Tibial artery (tissue), 4 donors: Measurements from ENCODE around the gene S100A9.
A peak's percentile ranks its signal among the peaks of the same experiment; 100 is the strongest.

Source experiments
- DNase-seq, 2 donors: peaks; one replicate each; pipeline ENCODE4 v3.0.0-alpha.2; 2019
- H3K27ac ChIP-seq, 2 donors: fragments of 200-600 bp; sonication (generic) in 1 of 2; 1 replicate in 1 of 2; 2 replicates in 1 of 2; pipeline ENCODE4 v1.5.1; 2018 to 2019; ENCODE audit warnings: mild to moderate bottlenecking in 1 of 2
- H3K27me3 ChIP-seq, 2 donors: fragments of 200-600 bp; sonication (generic) in 1 of 2; one replicate each; pipeline versions ENCODE4 v1.5.1 to v1.6.0; 2016 to 2019
- H3K36me3 ChIP-seq, 3 donors: fragments of 200-600 bp; sonication (generic) in 2 of 3; one replicate each; pipeline ENCODE4 v1.5.1; 2016 to 2019; ENCODE audit warnings: mild to moderate bottlenecking in 2 of 3
- H3K4me1 ChIP-seq, 4 donors: fragments of 200-600 bp; sonication (generic) in 2 of 4; 1 replicate in 3 of 4; 2 replicates in 1 of 4; pipeline ENCODE4 v1.5.1; 2016 to 2019
- H3K4me3 ChIP-seq, 2 donors: fragments of 200-600 bp; sonication (generic) in 1 of 2; 1 replicate in 1 of 2; 2 replicates in 1 of 2; pipeline ENCODE4 v1.5.1; 2018 to 2019; ENCODE audit warnings: mild to moderate bottlenecking in 2 of 2
- H3K9me3 ChIP-seq, 3 donors: fragments of 200-600 bp; sonication (generic) in 1 of 3; one replicate each; pipeline ENCODE4 v1.5.1; 2016 to 2019
- CTCF ChIP-seq, 2 experiments: fragments of 200-600 bp in 1 of 2; fragments of 450-650 bp in 1 of 2; IDR thresholded peaks; one replicate each; pipeline ENCODE4 v1.5.1; 2017 to 2019; ENCODE audit warnings: antibody characterized with exemption in 2 of 2, mild to moderate bottlenecking in 1 of 2, moderate library complexity in 1 of 2
- intact Hi-C: fragments of 100-400 bp; cut with DNase I; formaldehyde crosslinking; loops from one replicate; pipeline ENCODE4 v1.15.0; 2023; ENCODE audit warnings: low total_unique reads

The S100A9 gene

DNA sequence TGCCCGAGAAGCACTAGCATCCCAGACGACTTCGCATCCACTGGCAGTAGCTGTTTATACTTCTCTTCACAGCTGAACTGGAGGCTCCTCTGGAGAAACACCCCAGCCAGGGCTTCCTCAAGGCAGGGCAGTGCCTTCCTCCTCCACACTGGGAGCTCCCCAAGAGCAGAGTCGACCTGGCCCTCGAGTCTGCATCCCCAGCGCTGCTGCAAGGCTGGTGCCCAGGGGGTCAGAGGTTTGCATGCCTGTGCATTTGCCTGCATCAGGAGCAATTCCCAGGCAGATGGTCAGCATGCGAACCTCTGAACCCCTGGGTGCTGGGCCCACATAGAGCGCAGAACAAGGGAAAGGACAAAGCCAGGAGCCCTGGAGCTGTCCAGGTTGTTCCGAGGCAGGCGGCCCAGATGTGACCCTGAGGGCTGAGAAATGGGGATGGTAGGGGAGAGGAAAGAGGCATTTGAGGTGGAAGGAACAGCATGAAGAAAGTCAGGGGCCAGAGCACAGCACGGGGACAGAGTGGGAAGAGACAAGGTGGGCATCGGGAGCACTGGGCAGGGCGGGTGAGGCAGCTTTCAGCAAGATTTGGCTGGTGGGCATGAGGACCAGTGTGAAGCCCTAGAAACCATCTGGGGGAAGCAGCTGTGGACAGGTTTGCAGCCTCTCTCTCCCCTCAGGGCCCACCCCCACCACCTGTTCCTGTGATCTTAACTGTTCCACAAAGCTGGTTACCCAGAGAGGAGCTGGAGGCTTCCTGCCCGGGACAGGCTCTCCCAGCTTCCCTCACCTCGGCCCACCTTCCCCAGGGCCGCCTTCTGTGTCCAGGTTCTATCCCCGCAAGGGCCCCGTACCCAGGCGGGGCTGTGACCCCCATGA, 39.6 kb downstream of the S100A9 start:
- H3K36me3 ChIP-seq = no peaks in the 10 kb centered on the region
- no peaks in the 10 kb centered on the region for H3K4me1 ChIP-seq
- intact Hi-C loops = no loop called here
- H3K27ac ChIP-seq = no peak overlapping the region
- no peaks in the 10 kb centered on the region for H3K9me3 ChIP-seq
- peak in 1 of 2 donors; percentile 51 for DNase-seq
- no peak for TF ChIP-seq CTCF (IDR thresholded peaks at IDR 0.05)
- peaks cover 0 to 14% of the 10 kb centered on the region in 2 donors for H3K27me3 ChIP-seq
- H3K4me3 ChIP-seq = no peak overlapping the region

DNA sequence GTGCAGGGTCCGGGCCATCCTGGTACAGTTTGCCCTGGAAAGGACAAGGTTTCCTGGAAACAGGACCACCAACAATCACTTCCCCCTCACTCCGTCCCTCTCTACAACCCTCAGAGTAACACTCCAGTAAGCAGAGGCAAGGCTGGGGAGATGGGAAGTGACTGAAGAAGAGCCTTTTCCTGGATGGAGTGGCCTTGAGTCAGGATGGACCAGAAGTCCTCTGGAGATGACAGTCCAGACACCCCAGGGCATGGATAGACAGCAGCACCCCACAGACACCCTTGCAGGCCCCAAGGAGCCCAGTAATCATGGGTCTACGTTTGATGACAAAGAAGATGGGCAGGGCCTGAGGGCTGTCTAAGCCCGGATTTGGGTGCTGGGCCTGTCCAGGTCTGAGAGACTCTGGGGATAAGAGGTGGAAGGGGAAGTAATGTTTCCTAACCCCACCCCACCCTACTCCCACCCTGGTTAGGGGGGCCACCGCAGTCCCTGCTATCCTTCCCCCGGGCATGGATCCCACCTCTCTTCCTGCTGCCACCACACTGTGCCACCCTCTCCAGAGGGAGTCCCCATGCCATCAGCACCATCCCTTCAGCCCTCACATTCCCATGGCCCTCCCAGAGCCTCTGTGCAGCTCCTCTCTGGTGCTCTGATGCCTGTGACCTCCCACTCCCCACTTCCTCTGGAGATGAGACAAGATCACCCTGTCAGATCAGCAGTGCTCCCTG, 40.4 kb downstream of the S100A9 start:
- Histone ChIP-seq H3K27ac (no peak overlapping the region), H3K36me3 (no peaks in the 10 kb centered on the region), H3K27me3 (peaks cover 0 to 14% of the 10 kb centered on the region in 2 donors), H3K9me3 (no peaks in the 10 kb centered on the region), H3K4me1 (no peaks in the 10 kb centered on the region), H3K4me3 (no peak overlapping the region)
- intact Hi-C loops = no loop called here
- no peak for TF ChIP-seq CTCF (IDR thresholded peaks at IDR 0.05)
- DNase-seq = peak in 1 of 2 donors; percentile 48

DNA sequence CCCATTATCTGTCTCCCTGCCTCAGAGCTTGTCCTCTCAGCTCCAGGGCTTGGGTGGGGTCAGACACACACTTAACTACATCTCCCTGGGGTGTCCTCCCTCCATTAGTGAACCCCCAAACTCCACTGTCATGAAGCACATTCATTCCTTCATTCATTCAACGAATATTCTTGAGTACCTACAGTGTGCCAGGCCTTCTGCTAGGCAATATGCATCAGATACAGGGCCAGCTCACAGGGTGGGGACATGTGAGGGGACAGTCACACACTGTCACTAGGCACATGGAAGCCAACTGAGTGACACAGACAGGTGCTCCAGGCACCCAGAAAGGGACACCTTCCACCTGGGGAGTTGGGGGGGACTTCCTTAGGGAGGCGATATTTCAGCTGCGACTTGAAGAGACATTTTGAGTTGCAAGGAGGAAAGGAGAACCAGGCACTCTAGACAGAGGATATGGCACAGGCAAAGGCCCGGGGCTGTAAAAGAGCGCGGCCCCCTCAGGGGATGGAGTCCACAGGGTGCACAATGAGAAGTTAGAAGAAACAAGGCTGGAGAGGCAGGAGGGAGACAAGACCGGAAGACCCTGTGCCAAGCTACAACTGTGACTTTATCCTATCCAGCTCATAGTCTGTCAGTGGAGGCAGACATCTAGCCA, 41.9 kb downstream of the S100A9 start:
- H3K9me3 ChIP-seq = no peaks in the 10 kb centered on the region
- no peaks in the 10 kb centered on the region for H3K36me3 ChIP-seq
- intact Hi-C loops = no loop called here
- no peak for TF ChIP-seq CTCF (IDR thresholded peaks at IDR 0.05)
- peaks cover 0 to 14% of the 10 kb centered on the region in 2 donors for H3K27me3 ChIP-seq
- H3K27ac ChIP-seq = no peak overlapping the region
- no peak overlapping the region for H3K4me3 ChIP-seq
- no peaks in the 10 kb centered on the region for H3K4me1 ChIP-seq
- DNase-seq = no peak

DNA sequence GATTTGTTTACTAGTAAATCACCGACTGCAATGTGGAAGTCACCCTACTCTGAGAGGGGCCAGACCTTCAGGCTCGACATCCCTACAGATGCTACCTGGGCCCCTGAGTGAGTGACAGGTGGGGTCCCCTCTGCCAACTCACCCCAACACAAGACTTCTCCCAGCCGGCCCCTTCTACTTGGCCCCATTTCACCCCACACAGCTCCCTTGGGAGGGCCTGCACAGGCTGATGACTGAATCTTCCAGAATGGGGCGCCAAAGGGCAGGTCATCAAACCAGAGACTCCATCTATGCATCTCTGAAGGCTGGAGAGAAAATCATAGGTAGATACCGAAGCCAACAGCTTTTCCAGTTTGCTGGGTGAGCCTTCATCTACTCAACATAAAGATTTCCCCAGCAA, 42.6 kb downstream of the S100A9 start:
- no peaks in the 10 kb centered on the region for H3K36me3 ChIP-seq
- H3K4me1 ChIP-seq = no peaks in the 10 kb centered on the region
- H3K4me3 ChIP-seq = no peak overlapping the region
- intact Hi-C loops = no loop called here
- H3K9me3 ChIP-seq = no peaks in the 10 kb centered on the region
- no peak overlapping the region for H3K27ac ChIP-seq
- DNase-seq = peak in 1 of 2 donors; percentile 21
- no peak for TF ChIP-seq CTCF (IDR thresholded peaks at IDR 0.05)
- H3K27me3 ChIP-seq = peaks cover 0 to 14% of the 10 kb centered on the region in 2 donors

DNA sequence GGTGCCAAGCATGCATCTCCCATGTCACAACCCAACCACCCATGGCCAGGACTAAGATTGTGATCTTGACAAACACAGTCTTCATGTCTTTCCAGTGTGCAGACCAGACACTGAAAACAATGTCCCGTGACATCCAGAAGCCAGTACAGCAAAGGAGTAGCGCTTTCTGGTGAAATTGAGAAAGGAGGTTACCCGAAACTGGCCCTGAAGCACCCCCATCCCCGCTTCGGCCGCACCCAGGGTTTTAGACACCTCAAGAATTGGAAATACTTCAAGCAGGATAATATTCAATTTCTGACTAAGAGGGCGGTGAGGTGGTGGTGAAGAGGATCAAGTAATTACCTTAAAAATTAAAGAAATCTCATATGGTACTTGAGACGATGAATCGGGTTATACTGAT, 43.8 kb downstream of the S100A9 start:
- Histone ChIP-seq H3K36me3 (no peaks in the 10 kb centered on the region), H3K27ac (no peak overlapping the region), H3K4me1 (no peaks in the 10 kb centered on the region), H3K27me3 (peaks cover 0 to 9% of the 10 kb centered on the region in 2 donors), H3K4me3 (no peak overlapping the region), H3K9me3 (no peaks in the 10 kb centered on the region)
- TF ChIP-seq CTCF (IDR thresholded peaks at IDR 0.05) = no peak
- intact Hi-C loops = no loop called here
- no peak for DNase-seq
